AG04450 (cell line): ENCODE data around the gene GNB3. TPM values are rescaled to one million over a fixed set of nuclear protein-coding genes. Genes with fewer than 3 reads are reported as not detected.

Experiments
- CTCF ChIA-PET: fragments of 300-600, 350-600 bp; formaldehyde crosslinking; extraction: SDS; loops from one replicate; lab custom pipeline; 2022; ENCODE audit warnings: antibody characterized with exemption, inconsistent platforms; lab: Charles Lee
- POLR2A ChIA-PET: fragments of 350-600 bp; formaldehyde crosslinking; extraction: SDS; loops from one replicate; lab custom pipeline; 2021; ENCODE audit warnings: antibody characterized with exemption, inconsistent platforms; lab: Yijun Ruan, JAX
- DNase-seq: peaks from one replicate; pipeline ENCODE4 v3.0.0-alpha.2; 2011; ENCODE audit warnings: low read depth, low spot score
- H3K27ac ChIP-seq: one replicate; pipeline ENCODE4 v1.5.1; 2012; ENCODE audit warnings: low read depth, low read length, control low read depth
- H3K27me3 ChIP-seq: one replicate; pipeline ENCODE4 v1.6.0; 2012; ENCODE audit warnings: low read length; ENCODE audit not compliant: control insufficient read depth, insufficient read depth
- H3K4me3 ChIP-seq: 2 replicates; pipeline ENCODE4 v1.5.1; 2011; ENCODE audit warnings: mild to moderate bottlenecking, low read depth, low read length, control low read depth
- H3K9me3 ChIP-seq: 2 replicates; pipeline ENCODE4 v1.5.1; 2012; ENCODE audit warnings: low read length; ENCODE audit not compliant: control insufficient read depth, insufficient read depth
- polyA plus RNA-seq: library from polyadenylated mRNA; depleted of rRNA; stranded (reverse); fragments of >200 nt; gene quantifications from 2 replicates; pipeline ENCODE4 v1.2.3, GENCODE V29; 2011
- TF ChIP-seq, protein P1 (sequence below): IDR thresholded peaks from 2 replicates; pipeline ENCODE4 v1.5.1; 2011; ENCODE audit warnings: low read depth, low read length, control low read depth, inconsistent platforms

The GNB3 gene
- polyA plus RNA-seq, 1 experiment: 3.6 TPM

DNA sequence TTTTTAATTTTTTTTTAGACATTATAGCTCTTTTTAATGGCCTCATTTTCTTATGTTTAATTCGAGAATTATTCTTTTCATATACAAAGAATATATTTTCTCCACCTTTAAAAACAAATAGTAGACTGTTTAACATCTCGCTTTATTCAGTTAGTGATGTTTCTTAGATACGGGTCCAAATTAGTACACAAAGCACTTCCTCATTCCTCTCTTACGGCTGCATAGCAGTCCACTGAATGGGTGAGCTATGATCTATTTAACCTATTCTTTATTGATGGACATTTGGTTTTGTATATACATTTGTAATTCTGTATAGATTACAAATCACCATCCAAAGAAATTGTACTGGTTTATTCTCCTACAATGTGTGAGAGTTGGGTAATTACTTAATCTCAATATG lies 27.4 kb upstream of the GNB3 start:
- DNase-seq: no peak
- Histone ChIP-seq H3K27me3 (no peaks in the 10 kb centered on the region), H3K9me3 (no peaks in the 10 kb centered on the region), H3K27ac (no peak overlapping the region), H3K4me3 (no peak overlapping the region)
- TF ChIP-seq, protein P1, sequence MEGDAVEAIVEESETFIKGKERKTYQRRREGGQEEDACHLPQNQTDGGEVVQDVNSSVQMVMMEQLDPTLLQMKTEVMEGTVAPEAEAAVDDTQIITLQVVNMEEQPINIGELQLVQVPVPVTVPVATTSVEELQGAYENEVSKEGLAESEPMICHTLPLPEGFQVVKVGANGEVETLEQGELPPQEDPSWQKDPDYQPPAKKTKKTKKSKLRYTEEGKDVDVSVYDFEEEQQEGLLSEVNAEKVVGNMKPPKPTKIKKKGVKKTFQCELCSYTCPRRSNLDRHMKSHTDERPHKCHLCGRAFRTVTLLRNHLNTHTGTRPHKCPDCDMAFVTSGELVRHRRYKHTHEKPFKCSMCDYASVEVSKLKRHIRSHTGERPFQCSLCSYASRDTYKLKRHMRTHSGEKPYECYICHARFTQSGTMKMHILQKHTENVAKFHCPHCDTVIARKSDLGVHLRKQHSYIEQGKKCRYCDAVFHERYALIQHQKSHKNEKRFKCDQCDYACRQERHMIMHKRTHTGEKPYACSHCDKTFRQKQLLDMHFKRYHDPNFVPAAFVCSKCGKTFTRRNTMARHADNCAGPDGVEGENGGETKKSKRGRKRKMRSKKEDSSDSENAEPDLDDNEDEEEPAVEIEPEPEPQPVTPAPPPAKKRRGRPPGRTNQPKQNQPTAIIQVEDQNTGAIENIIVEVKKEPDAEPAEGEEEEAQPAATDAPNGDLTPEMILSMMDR: no peak
- POLR2A ChIA-PET: interaction anchor here (0.8 to 2.2 kb wide), 3 partner anchors 38 to 61 kb away, joined by 3 to 6 read pairs (median 4); partner anchors contain the start of genes MLF2 and PTMS
- CTCF ChIA-PET: interaction anchor here (1.2 to 3.7 kb wide), 4 partner anchors 12 to 60 kb away, joined by 3 to 19 read pairs (median 6); partner anchors contain the start of genes MLF2 and P3H3

- no peak for DNase-seq
- ChIA-PET POLR2A (interaction anchor here (0.6 to 1.7 kb wide), 2 partner anchors 54 to 64 kb away, joined by 4 read pairs; partner anchors contain the start of gene MLF2), CTCF (interaction anchor here (0.6 to 1.1 kb wide), 3 partner anchors 10 to 187 kb away, joined by 4 to 7 read pairs (median 4); no protein-coding TSS in a partner anchor)
- Histone ChIP-seq H3K4me3 (no peak overlapping the region), H3K27ac (no peak overlapping the region), H3K27me3 (no peaks in the 10 kb centered on the region), H3K9me3 (no peaks in the 10 kb centered on the region)
- TF ChIP-seq, protein P1: no peak
Measured at GRCh38 chr12:6816598-6816997, 24.1 kb upstream of the GNB3 start.

- TF ChIP-seq, protein P1: no peak
- no peak for DNase-seq
- Histone ChIP-seq H3K9me3 (no peaks in the 10 kb centered on the region), H3K27ac (no peak overlapping the region), H3K4me3 (no peak overlapping the region), H3K27me3 (no peaks in the 10 kb centered on the region)
- ChIA-PET CTCF (interaction anchor here (1.1 kb wide), 1 partner anchor 9 kb away, joined by 4 read pairs; no protein-coding TSS in a partner anchor), POLR2A (interaction anchor here (1.7 kb wide), 1 partner anchor 65 kb away, joined by 4 read pairs; the partner anchor contains the start of gene MLF2)
Measured at GRCh38 chr12:6817098-6817497, 23.6 kb upstream of the GNB3 start.

DNA sequence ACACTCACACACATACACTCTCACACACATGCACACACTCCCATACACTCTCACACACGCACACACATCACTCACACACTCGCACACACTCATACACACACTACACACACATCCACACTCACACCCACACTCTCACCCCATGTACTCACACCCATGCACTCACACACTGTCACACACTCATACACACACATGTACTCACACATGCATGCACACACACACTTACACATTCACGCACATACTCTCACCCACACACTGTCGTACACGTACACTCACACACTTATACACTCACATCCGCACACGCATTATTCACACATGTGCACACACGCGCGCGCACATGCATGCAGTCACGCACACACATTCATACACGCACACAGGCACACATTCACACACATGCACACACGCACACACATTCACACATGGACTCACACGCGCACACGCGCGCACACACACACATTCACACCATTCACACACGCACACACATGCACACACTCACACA lies 23.0 kb upstream of the GNB3 start:
- ChIA-PET POLR2A (no interaction called here), CTCF (no interaction called here)
- Histone ChIP-seq H3K27ac (no peak overlapping the region), H3K27me3 (no peaks in the 10 kb centered on the region), H3K9me3 (no peaks in the 10 kb centered on the region), H3K4me3 (no peak overlapping the region)
- DNase-seq: no peak
- TF ChIP-seq, protein P1: no peak

GRCh38 chr12:6818222-6818621 lies 22.5 kb upstream of the GNB3 start:
- TF ChIP-seq, protein P1: no peak
- Histone ChIP-seq H3K27ac (no peak overlapping the region), H3K4me3 (no peak overlapping the region), H3K27me3 (no peaks in the 10 kb centered on the region), H3K9me3 (no peaks in the 10 kb centered on the region)
- ChIA-PET POLR2A (no interaction called here), CTCF (no interaction called here)
- DNase-seq: no peak
